Panc1 (cell line): ENCODE measurements around the gene ADGRB3. TPM values are rescaled to one million over a fixed set of nuclear protein-coding genes. Genes with fewer than 3 reads are reported as not detected.

Experiments
- ATAC-seq: fragments of 200-7000 bp; cut with Tn5 transposase; 2 replicates; pipeline ENCODE4 v1.9.1; 2020; ENCODE audit warnings: mild to moderate bottlenecking, moderate library complexity
- BruUV-seq: library from RNA; stranded (reverse); fragments of 400-500 nt; replicated peaks from 2 replicates; lab custom pipeline; 2021; lab: Mats Ljungman, UMichigan
- CTCF ChIA-PET: fragments of 300-600 bp; sonication (Branson Sonifier 250); formaldehyde crosslinking; loops from one replicate; lab custom pipeline; 2022; ENCODE audit warnings: antibody characterized with exemption; lab: Charles Lee
- POLR2A ChIA-PET: fragments of 300-600 bp; sonication (Branson Sonifier 250); formaldehyde crosslinking; loops from one replicate; lab custom pipeline; 2022; ENCODE audit warnings: antibody characterized with exemption; lab: Charles Lee
- DNase-seq: peaks from one replicate; pipeline ENCODE4 v3.0.0-alpha.2; 2010; ENCODE audit warnings: low read depth, low spot score
- H3K27ac ChIP-seq: 2 replicates; pipeline ENCODE4 v1.5.1; 2011; ENCODE audit warnings: mild to moderate bottlenecking, low read length, inconsistent platforms
- H3K27me3 ChIP-seq: fragments of 200-500 bp; sonication (Bioruptor generic); 2 replicates; pipeline ENCODE4 v1.6.0; 2014; ENCODE audit warnings: low read length, inconsistent platforms; ENCODE audit not compliant: control insufficient read depth, insufficient read depth
- H3K36me3 ChIP-seq: fragments of 200-500 bp; sonication (Bioruptor generic); 2 replicates; pipeline ENCODE4 v1.5.1; 2014; ENCODE audit warnings: inconsistent platforms, mild to moderate bottlenecking, low read length, moderate library complexity; ENCODE audit not compliant: control insufficient read depth, insufficient read depth
- H3K4me1 ChIP-seq: 2 replicates; pipeline ENCODE4 v1.5.1; 2011; ENCODE audit warnings: inconsistent platforms, mild to moderate bottlenecking, low read length, moderate library complexity; ENCODE audit not compliant: control insufficient read depth, insufficient read depth
- H3K4me3 ChIP-seq, 2 experiments: 2 replicates each; pipeline ENCODE4 v1.5.1; 2011 to 2012; ENCODE audit warnings: low read depth in 2 of 2, low read length in 2 of 2, mild to moderate bottlenecking in 2 of 2, inconsistent platforms in 1 of 2, moderate library complexity in 1 of 2
- H3K9me3 ChIP-seq: fragments of 200-500 bp; sonication (Bioruptor generic); 2 replicates; pipeline ENCODE4 v1.5.1; 2014; ENCODE audit warnings: low read depth, mild to moderate bottlenecking, inconsistent platforms, low read length, moderate library complexity; ENCODE audit not compliant: control insufficient read depth, insufficient read depth
- CTCF ChIP-seq: fragments of 450-650 bp; IDR thresholded peaks from 2 replicates; pipeline ENCODE4 v1.5.1; 2017; ENCODE audit warnings: mild to moderate bottlenecking
- POLR2AphosphoS5 ChIP-seq: IDR thresholded peaks from 2 replicates; pipeline ENCODE4 v1.6.1; 2012; ENCODE audit warnings: mild to moderate bottlenecking, low read depth, low read length, moderate library complexity
- REST ChIP-seq, 2 experiments: IDR thresholded peaks; 2 replicates each; pipeline ENCODE4 v1.6.1; 2011 to 2012; ENCODE audit warnings: low read depth in 2 of 2, control low read depth in 1 of 2, low read length in 1 of 2, mild to moderate bottlenecking in 1 of 2, moderate library complexity in 1 of 2; ENCODE audit not compliant: insufficient read depth in 1 of 2
- SIN3A ChIP-seq: IDR thresholded peaks from 2 replicates; pipeline ENCODE4 v1.6.1; 2012; ENCODE audit warnings: low read depth, mild to moderate bottlenecking, low read length, moderate library complexity, borderline replicate concordance; ENCODE audit not compliant: insufficient read depth
- TCF7L2 ChIP-seq: IDR thresholded peaks from 2 replicates; pipeline ENCODE4 v1.6.1; 2011; ENCODE audit warnings: mild to moderate bottlenecking, low read depth, low read length, inconsistent platforms
- in situ Hi-C: cut with HindIII; loops from 2 replicates; pipeline ENCODE4 v1.10.0; 2016; ENCODE audit warnings: low sequenced_read_pairs, low pct_unique_long_range_greater_than_20kb
- intact Hi-C: fragments of 100-400 bp; cut with micrococcal nuclease; formaldehyde crosslinking; loops from one replicate; pipeline ENCODE4 v1.10.0; 2022; ENCODE audit not compliant: unreplicated experiment
- total RNA-seq: library from RNA; stranded (reverse); gene quantifications from one replicate; pipeline ENCODE4 v1.2.1, GENCODE V29; 2021; ENCODE audit not compliant: unreplicated experiment

The ADGRB3 gene
- total RNA-seq, 1 experiment from 2014 or later: 0.10 TPM

- in situ Hi-C loops (no loop called here), intact Hi-C loops (no loop called here)
- no peaks in the 10 kb centered on the region for H3K36me3 ChIP-seq
- TF ChIP-seq CTCF: no peak
- TF ChIP-seq TCF7L2: no peak
- no peak for TF ChIP-seq REST (IDR thresholded peaks at IDR 0.05; ENCODE audit: insufficient read depth in 1 of 2, low read depth in 2 of 2, low read length in 1 of 2)
- no peak for TF ChIP-seq SIN3A
- TF ChIP-seq POLR2AphosphoS5: no peak
- no peaks in the 10 kb centered on the region for H3K9me3 ChIP-seq
- POLR2A ChIA-PET: no interaction called here
- H3K4me1 ChIP-seq: no peaks in the 10 kb centered on the region
- CTCF ChIA-PET: no interaction called here
- DNase-seq: no peak
- no peak overlapping the region for H3K27ac ChIP-seq
- ATAC-seq: no peak
- H3K27me3 ChIP-seq: no peaks in the 10 kb centered on the region
- BruUV-seq: no TSS peak
- H3K4me3 ChIP-seq: no peak overlapping the region
Observed at GRCh38 chr6:69362209-69362608, 727.1 kb downstream of the ADGRB3 start.

- DNase-seq: no peak
- no peak for ATAC-seq
- no peak for TF ChIP-seq SIN3A
- TF ChIP-seq POLR2AphosphoS5: no peak
- no peak for TF ChIP-seq TCF7L2
- no peak for TF ChIP-seq CTCF
- no peak for TF ChIP-seq REST (IDR thresholded peaks at IDR 0.05; ENCODE audit: insufficient read depth in 1 of 2, low read depth in 2 of 2, low read length in 1 of 2)
- in situ Hi-C loops (no loop called here), intact Hi-C loops (no loop called here)
- Histone ChIP-seq H3K4me3 (no peak overlapping the region), H3K9me3 (no peaks in the 10 kb centered on the region), H3K4me1 (no peaks in the 10 kb centered on the region), H3K27me3 (no peaks in the 10 kb centered on the region), H3K27ac (no peak overlapping the region), H3K36me3 (no peaks in the 10 kb centered on the region)
- POLR2A ChIA-PET: no interaction called here
- CTCF ChIA-PET: no interaction called here
- BruUV-seq: no TSS peak
Observed at GRCh38 chr6:69366831-69367230, 731.7 kb downstream of the ADGRB3 start.
